MM.1S (cell line): ENCODE results near the gene AGBL1.

ENCODE experiments used
- DNase-seq: peaks from one replicate; pipeline ENCODE4 v3.0.0-alpha.2; 2015
- H2AFZ ChIP-seq: fragments of 300-600 bp; sonication (generic); 2 replicates; pipeline ENCODE4 v1.6.0; 2016; ENCODE audit warnings: antibody characterized with exemption, low read length
- H3F3A ChIP-seq: fragments of 300-600 bp; sonication (generic); 2 replicates; pipeline ENCODE4 v1.6.1; 2016; ENCODE audit warnings: mild to moderate bottlenecking, antibody characterized with exemption, low read length, moderate library complexity, mixed read lengths; ENCODE audit not compliant: insufficient read depth
- H3K27ac ChIP-seq: fragments of 300-600 bp; sonication (generic); 2 replicates; pipeline ENCODE4 v1.5.1; 2016; ENCODE audit warnings: mild to moderate bottlenecking, low read length
- H3K27me3 ChIP-seq: fragments of 300-600 bp; sonication (generic); replicated peaks from 2 replicates; pipeline ENCODE4 v1.6.0; 2016; ENCODE audit warnings: low read length; ENCODE audit not compliant: insufficient read depth
- H3K36me3 ChIP-seq: fragments of 300-600 bp; sonication (generic); replicated peaks from 2 replicates; pipeline ENCODE4 v1.6.1; 2016; ENCODE audit warnings: mild to moderate bottlenecking, low read length, mixed read lengths; ENCODE audit not compliant: insufficient read depth
- H3K4me1 ChIP-seq: fragments of 300-600 bp; sonication (generic); 2 replicates; pipeline ENCODE4 v1.6.1; 2016; ENCODE audit warnings: low read length, mixed read lengths
- H3K4me2 ChIP-seq: fragments of 300-600 bp; sonication (generic); 2 replicates; pipeline ENCODE4 v1.6.0; 2016; ENCODE audit warnings: low read depth, low read length
- H3K4me3 ChIP-seq: fragments of 300-600 bp; sonication (generic); 2 replicates; pipeline ENCODE4 v1.5.1; 2016; ENCODE audit warnings: low read length, mixed read lengths
- H3K79me2 ChIP-seq: fragments of 300-600 bp; sonication (generic); 2 replicates; pipeline ENCODE4 v1.6.1; 2016; ENCODE audit warnings: mixed run types, low read length, mixed read lengths
- H3K9ac ChIP-seq: fragments of 300-600 bp; sonication (generic); 2 replicates; pipeline ENCODE4 v1.6.1; 2016; ENCODE audit warnings: low read length, mixed read lengths
- H3K9me2 ChIP-seq: fragments of 300-600 bp; sonication (generic); replicated peaks from 2 replicates; pipeline ENCODE4 v1.6.1; 2016; ENCODE audit warnings: mild to moderate bottlenecking, low read length, mixed read lengths; ENCODE audit not compliant: insufficient read depth
- H3K9me3 ChIP-seq: fragments of 300-600 bp; sonication (generic); replicated peaks from 2 replicates; pipeline ENCODE4 v1.6.1; 2016; ENCODE audit warnings: mild to moderate bottlenecking, low read length, mixed read lengths; ENCODE audit not compliant: insufficient read depth
- H4K20me1 ChIP-seq: fragments of 300-600 bp; sonication (generic); 2 replicates; pipeline ENCODE4 v1.6.1; 2016; ENCODE audit warnings: mild to moderate bottlenecking, low read length, moderate library complexity, mixed read lengths; ENCODE audit not compliant: insufficient read depth
- CTCF ChIP-seq: fragments of 300-600 bp; sonication (generic); IDR thresholded peaks from 2 replicates; pipeline ENCODE4 v1.5.1; 2016; ENCODE audit warnings: antibody characterized with exemption, low read length, mixed read lengths
- EZH2 ChIP-seq: fragments of 300-600 bp; sonication (generic); optimal IDR thresholded peaks from 2 replicates; pipeline ENCODE3; 2017; ENCODE audit warnings: low read depth, mild to moderate bottlenecking, antibody characterized with exemption, low read length, mixed read lengths
- EZH2phosphoT487 ChIP-seq: fragments of 300-600 bp; sonication (generic); IDR thresholded peaks from 2 replicates; pipeline ENCODE4 v1.6.1; 2018; ENCODE audit warnings: antibody characterized with exemption, low read length

Gene AGBL1

GRCh38 chr15:86959254-86959653, 879.6 kb downstream of the AGBL1 start:
- Histone ChIP-seq H3K4me1 (no peaks in the 10 kb centered on the region), H3K4me3 (no peak overlapping the region)
- no peak for TF ChIP-seq EZH2
- TF ChIP-seq EZH2phosphoT487, result no peak
- TF ChIP-seq CTCF, result no peak

GRCh38 chr15:86961669-86962068, 882.0 kb downstream of the AGBL1 start:
- no peaks in the 10 kb centered on the region for H3K79me2 ChIP-seq
- H3K9me2 ChIP-seq, result no peaks in the 10 kb centered on the region
- no peak overlapping the region for H2AFZ ChIP-seq
- no peak overlapping the region for H3K4me3 ChIP-seq
- no peaks in the 10 kb centered on the region for H3K9me3 ChIP-seq
- H4K20me1 ChIP-seq, result no peaks in the 10 kb centered on the region
- no peaks in the 10 kb centered on the region for H3K36me3 ChIP-seq
- H3K4me2 ChIP-seq, result no peak overlapping the region
- no peaks in the 10 kb centered on the region for H3F3A ChIP-seq
- no peak overlapping the region for H3K9ac ChIP-seq
- DNase-seq, result no peak
- TF ChIP-seq CTCF, result no peak
- no peak for TF ChIP-seq EZH2phosphoT487
- no peak for TF ChIP-seq EZH2
- no peak overlapping the region for H3K27ac ChIP-seq
- no peaks in the 10 kb centered on the region for H3K4me1 ChIP-seq
- H3K27me3 ChIP-seq, result no peaks in the 10 kb centered on the region

More at GRCh38 chr15:86959254-86959653, 879.6 kb downstream of the AGBL1 start:
- Histone ChIP-seq H4K20me1 (no peaks in the 10 kb centered on the region), H3K36me3 (no peaks in the 10 kb centered on the region), H3K79me2 (no peaks in the 10 kb centered on the region), H3K27ac (no peak overlapping the region), H2AFZ (no peak overlapping the region), H3K27me3 (no peaks in the 10 kb centered on the region), H3K9ac (no peak overlapping the region), H3K9me3 (no peaks in the 10 kb centered on the region), H3K4me2 (no peak overlapping the region), H3F3A (no peaks in the 10 kb centered on the region), H3K9me2 (no peaks in the 10 kb centered on the region)
- peak; percentile 25 for DNase-seq

- no peak for DNase-seq
- Histone ChIP-seq H2AFZ (no peak overlapping the region), H3F3A (no peaks in the 10 kb centered on the region), H3K9me3 (no peaks in the 10 kb centered on the region), H3K4me3 (no peak overlapping the region), H3K9ac (no peak overlapping the region), H3K79me2 (no peaks in the 10 kb centered on the region), H3K27ac (no peak overlapping the region), H3K4me1 (no peaks in the 10 kb centered on the region), H3K4me2 (no peak overlapping the region), H4K20me1 (no peaks in the 10 kb centered on the region), H3K27me3 (no peaks in the 10 kb centered on the region), H3K9me2 (no peaks in the 10 kb centered on the region), H3K36me3 (no peaks in the 10 kb centered on the region)
- TF ChIP-seq EZH2, result no peak
- no peak for TF ChIP-seq CTCF
- no peak for TF ChIP-seq EZH2phosphoT487
Measured at GRCh38 chr15:86964271-86964670, 884.6 kb downstream of the AGBL1 start.
